CD4-positive, alpha-beta T cell treated with Interleukin-6 at 100 ng/mL for 8 hours (primary cell): Measurements from ENCODE around the gene ZNF451.
A peak's percentile ranks its signal among the peaks of the same experiment; 100 is the strongest.
"Not testable (repeated sequence)": the region's sequence is repeated elsewhere in the genome, so short reads cannot be mapped to it uniquely, and the experiment has no call there.

ENCODE experiments used
- DNase-seq: peaks from one replicate; pipeline ENCODE4 v3.0.0-alpha.2; 2020; ENCODE audit warnings: mixed read lengths, low spot score

ZNF451 gene

GRCh38 chr6:57089687-57090457, at the start of gene ZNF451:
Gene ZNF451, plus strand, starts transcription at chr6:57090188. Its CDS starts 66 bp downstream, at chr6:57090254.
- DNase-seq, result peak; percentile 95

GRCh38 chr6:57044061-57044460, 45.9 kb upstream of the ZNF451 start:
- DNase-seq, result not testable (repeated sequence)

GRCh38 chr6:57044568-57044967, 45.4 kb upstream of the ZNF451 start:
- DNase-seq, result no peak

GRCh38 chr6:57046332-57047256, 43.4 kb upstream of the ZNF451 start, which contains the start of gene KIAA1586:
Gene KIAA1586, plus strand, starts transcription at chr6:57046693. Its CDS starts 63 bp downstream, at chr6:57046756.
- peak; percentile 81 for DNase-seq

- DNase-seq, result not testable (repeated sequence)
These were observed 42.8 kb upstream of the ZNF451 start for GRCh38 chr6:57047257-57047585.

GRCh38 chr6:57047859-57048258, 42.1 kb upstream of the ZNF451 start:
- DNase-seq, result not testable (repeated sequence)

- no peak for DNase-seq
These were observed 41.4 kb upstream of the ZNF451 start for GRCh38 chr6:57048577-57048976.

GRCh38 chr6:57063847-57064246, 26.1 kb upstream of the ZNF451 start:
- DNase-seq, result no peak

- no peak for DNase-seq
These were observed 25.2 kb upstream of the ZNF451 start for GRCh38 chr6:57064809-57065208.

- DNase-seq, result no peak
These were observed 21.9 kb upstream of the ZNF451 start for GRCh38 chr6:57068061-57068460.

GRCh38 chr6:57069228-57069627, 20.8 kb upstream of the ZNF451 start:
- DNase-seq, result no peak

GRCh38 chr6:57069920-57070331, 20.1 kb upstream of the ZNF451 start:
- DNase-seq, result no peak

- no peak for DNase-seq
These were observed 17.9 kb upstream of the ZNF451 start for GRCh38 chr6:57072108-57072507.

- no peak for DNase-seq
These were observed 15.6 kb upstream of the ZNF451 start for GRCh38 chr6:57074383-57074782.

GRCh38 chr6:57075092-57075491, 14.9 kb upstream of the ZNF451 start:
- DNase-seq, result no peak

- no peak for DNase-seq
These were observed 11.3 kb upstream of the ZNF451 start for GRCh38 chr6:57078531-57079207.

GRCh38 chr6:57085471-57085870, 4.5 kb upstream of the ZNF451 start:
- DNase-seq, result no peak

GRCh38 chr6:57086843-57087242, 3.1 kb upstream of the ZNF451 start:
- no peak for DNase-seq

GRCh38 chr6:57087916-57088315, 2.1 kb upstream of the ZNF451 start:
- no peak for DNase-seq

GRCh38 chr6:57089265-57089664, 723 bp upstream of the ZNF451 start:
- no peak for DNase-seq

- not testable (repeated sequence) for DNase-seq
These were observed 575 bp downstream of the ZNF451 start for GRCh38 chr6:57090458-57091067.

- DNase-seq, result not testable (repeated sequence)
These were observed 1.4 kb downstream of the ZNF451 start for GRCh38 chr6:57091375-57091774.
